Body of pancreas (tissue), 4 donors: ENCODE measurements around the gene GATAD2A. TPM values are rescaled to one million over a fixed set of nuclear protein-coding genes. Genes with fewer than 3 reads are reported as not detected.

Experiments used
- ATAC-seq: fragments of 150-250 bp; one replicate; pipeline ENCODE4 v1.9.1; 2016
- DNase-seq, 4 donors: peaks; one replicate each; pipeline ENCODE4 v3.0.0-alpha.2; 2019
- H3K27ac ChIP-seq, 4 donors: fragments of 200-600 bp; sonication (generic); 1 replicate in 3 of 4; 2 replicates in 1 of 4; pipeline versions ENCODE4 v1.5.1 to v1.6.1; 2016 to 2019; ENCODE audit warnings: mild to moderate bottlenecking in 1 of 4, mixed read lengths in 1 of 4, moderate library complexity in 1 of 4
- H3K27me3 ChIP-seq, 2 donors: fragments of 200-600 bp; sonication (generic); one replicate each; pipeline ENCODE4 v1.6.0; 2016; ENCODE audit warnings: mild to moderate bottlenecking in 1 of 2
- H3K36me3 ChIP-seq, 2 donors: fragments of 200-600 bp; sonication (generic); replicated peaks in 1 of 2; 2 replicates each; pipeline ENCODE4 v1.5.1; 2016; ENCODE audit warnings: low read depth in 2 of 2; ENCODE audit not compliant: insufficient read depth in 1 of 2
- H3K4me1 ChIP-seq: fragments of 200-600 bp; sonication (generic); one replicate; pipeline ENCODE4 v1.6.0; 2016
- H3K4me3 ChIP-seq, 2 donors: fragments of 200-600 bp; sonication (generic); 1 replicate in 1 of 2; 2 replicates in 1 of 2; pipeline ENCODE4 v1.5.1; 2016 to 2019
- H3K9me3 ChIP-seq, 3 donors: fragments of 200-600 bp; sonication (generic); 1 replicate in 2 of 3; 2 replicates in 1 of 3; pipeline ENCODE4 v1.5.1; 2016
- POLR2A ChIP-seq, 3 donors: fragments of 450-650 bp; IDR thresholded peaks; one replicate each; pipeline ENCODE4 v1.6.1; 2016; ENCODE audit warnings: antibody characterized with exemption in 3 of 3, mild to moderate bottlenecking in 2 of 3
- WGBS, 2 donors: methylation state at CpG; one replicate each; pipeline ENCODE4 v1.1.5; 2017; 5-methylcytosine and 5-hydroxymethylcytosine counted together
- intact Hi-C: fragments of 100-400 bp; cut with DNase I; formaldehyde crosslinking; loops from one replicate; pipeline ENCODE4 v1.15.1; 2023
- microRNA counts, 2 donors: library from miRNA; unstranded; fragments of <30 nt; microRNA quantifications; one replicate each; lab custom pipeline; 2017
- microRNA-seq, 2 donors: library from miRNA; unstranded; fragments of <30 nt; microRNA quantifications; one replicate each; pipeline ENCODE4, GENCODE V29; 2016; ENCODE audit warnings: borderline number of aligned reads in 2 of 2, borderline replicate concordance in 2 of 2
- small RNA-seq: library from RNA; depleted of rRNA; stranded (forward); fragments of <200 nt; gene quantifications from one replicate; pipeline ENCODE3, GENCODE V24; 2016
- total RNA-seq, 2 donors: library from RNA; depleted of rRNA; stranded (reverse); fragments of >200 nt; gene quantifications; one replicate each; pipeline ENCODE4 v1.1.0, GENCODE V29; 2016
- TF ChIP-seq, protein P1 (sequence below), 7 experiments: fragments of 450-650 bp in 4 of 7; fragments of 200-600 bp in 3 of 7; sonication (generic) in 3 of 7; IDR thresholded peaks; one replicate each; pipeline ENCODE4 v1.5.1; 2016 to 2019; ENCODE audit warnings: antibody characterized with exemption in 7 of 7

The GATAD2A gene
- total RNA-seq, 2 donors from 2014 or later: 30.0 to 35.8 TPM

- DNase-seq (no peak), ATAC-seq (no peak)
- Histone ChIP-seq H3K9me3 (no peaks in the 10 kb centered on the region), H3K4me1 (no peaks in the 10 kb centered on the region), H3K4me3 (no peak overlapping the region), H3K27ac (no peak overlapping the region), H3K36me3 (no peaks in the 10 kb centered on the region), H3K27me3 (no peaks in the 10 kb centered on the region)
- TF ChIP-seq, protein P1, sequence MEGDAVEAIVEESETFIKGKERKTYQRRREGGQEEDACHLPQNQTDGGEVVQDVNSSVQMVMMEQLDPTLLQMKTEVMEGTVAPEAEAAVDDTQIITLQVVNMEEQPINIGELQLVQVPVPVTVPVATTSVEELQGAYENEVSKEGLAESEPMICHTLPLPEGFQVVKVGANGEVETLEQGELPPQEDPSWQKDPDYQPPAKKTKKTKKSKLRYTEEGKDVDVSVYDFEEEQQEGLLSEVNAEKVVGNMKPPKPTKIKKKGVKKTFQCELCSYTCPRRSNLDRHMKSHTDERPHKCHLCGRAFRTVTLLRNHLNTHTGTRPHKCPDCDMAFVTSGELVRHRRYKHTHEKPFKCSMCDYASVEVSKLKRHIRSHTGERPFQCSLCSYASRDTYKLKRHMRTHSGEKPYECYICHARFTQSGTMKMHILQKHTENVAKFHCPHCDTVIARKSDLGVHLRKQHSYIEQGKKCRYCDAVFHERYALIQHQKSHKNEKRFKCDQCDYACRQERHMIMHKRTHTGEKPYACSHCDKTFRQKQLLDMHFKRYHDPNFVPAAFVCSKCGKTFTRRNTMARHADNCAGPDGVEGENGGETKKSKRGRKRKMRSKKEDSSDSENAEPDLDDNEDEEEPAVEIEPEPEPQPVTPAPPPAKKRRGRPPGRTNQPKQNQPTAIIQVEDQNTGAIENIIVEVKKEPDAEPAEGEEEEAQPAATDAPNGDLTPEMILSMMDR (IDR thresholded peaks at IDR 0.05): no peak
- TF ChIP-seq POLR2A (IDR thresholded peaks at IDR 0.05): no peak
- intact Hi-C loops: no loop called here
- WGBS, 2 donors: 68 to 96% methylated on average over 8 to 13 of the region's 14 CpGs
Measured at GRCh38 chr19:19551853-19552192, 146.3 kb downstream of the GATAD2A start.

- no peaks in the 10 kb centered on the region for H3K4me1 ChIP-seq
- no peak for TF ChIP-seq POLR2A (IDR thresholded peaks at IDR 0.05)
- TF ChIP-seq, protein P1 (IDR thresholded peaks at IDR 0.05): peak in 6 of 7 experiments; percentile 22 to 42 (median 34)
- 50 to 52% methylated on average over 2 to 6 of the region's 6 CpGs for WGBS, 2 donors
- no peaks in the 10 kb centered on the region for H3K27me3 ChIP-seq
- H3K4me3 ChIP-seq: no peak overlapping the region
- DNase-seq (peak in 1 of 4 donors; percentile 29), ATAC-seq (peak; percentile 27)
- intact Hi-C loops: no loop called here
- H3K36me3 ChIP-seq: no peaks in the 10 kb centered on the region
- no peaks in the 10 kb centered on the region for H3K9me3 ChIP-seq
- no peak overlapping the region for H3K27ac ChIP-seq
Measured at GRCh38 chr19:19552798-19553197, 147.3 kb downstream of the GATAD2A start.

DNA sequence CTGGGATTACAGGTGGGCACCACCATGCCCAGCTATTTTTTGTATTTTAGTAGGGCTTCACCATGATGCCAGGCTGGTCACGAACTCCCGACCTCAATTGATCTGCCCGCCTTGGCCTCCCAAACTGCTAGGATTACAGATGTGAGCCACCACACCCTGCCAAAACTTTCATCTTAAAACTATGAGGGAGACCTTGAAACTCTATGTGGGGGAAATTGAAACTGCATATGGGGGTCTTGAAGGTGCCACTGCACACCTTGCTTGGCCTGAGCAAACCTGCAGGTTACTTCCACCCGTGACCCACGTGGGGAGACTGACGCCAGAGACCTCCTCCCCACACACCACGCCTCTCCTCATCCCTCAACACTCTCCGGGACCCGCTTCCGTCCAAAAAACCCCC lies 148.2 kb downstream of the GATAD2A start:
- intact Hi-C loops: no loop called here
- no peaks in the 10 kb centered on the region for H3K36me3 ChIP-seq
- no peak overlapping the region for H3K4me3 ChIP-seq
- no peaks in the 10 kb centered on the region for H3K27me3 ChIP-seq
- DNase-seq (no peak), ATAC-seq (no peak)
- H3K9me3 ChIP-seq: no peaks in the 10 kb centered on the region
- no peaks in the 10 kb centered on the region for H3K4me1 ChIP-seq
- no peak for TF ChIP-seq POLR2A (IDR thresholded peaks at IDR 0.05)
- 77 to 88% methylated on average over 10 of the region's 10 CpGs for WGBS, 2 donors
- no peak overlapping the region for H3K27ac ChIP-seq

DNA sequence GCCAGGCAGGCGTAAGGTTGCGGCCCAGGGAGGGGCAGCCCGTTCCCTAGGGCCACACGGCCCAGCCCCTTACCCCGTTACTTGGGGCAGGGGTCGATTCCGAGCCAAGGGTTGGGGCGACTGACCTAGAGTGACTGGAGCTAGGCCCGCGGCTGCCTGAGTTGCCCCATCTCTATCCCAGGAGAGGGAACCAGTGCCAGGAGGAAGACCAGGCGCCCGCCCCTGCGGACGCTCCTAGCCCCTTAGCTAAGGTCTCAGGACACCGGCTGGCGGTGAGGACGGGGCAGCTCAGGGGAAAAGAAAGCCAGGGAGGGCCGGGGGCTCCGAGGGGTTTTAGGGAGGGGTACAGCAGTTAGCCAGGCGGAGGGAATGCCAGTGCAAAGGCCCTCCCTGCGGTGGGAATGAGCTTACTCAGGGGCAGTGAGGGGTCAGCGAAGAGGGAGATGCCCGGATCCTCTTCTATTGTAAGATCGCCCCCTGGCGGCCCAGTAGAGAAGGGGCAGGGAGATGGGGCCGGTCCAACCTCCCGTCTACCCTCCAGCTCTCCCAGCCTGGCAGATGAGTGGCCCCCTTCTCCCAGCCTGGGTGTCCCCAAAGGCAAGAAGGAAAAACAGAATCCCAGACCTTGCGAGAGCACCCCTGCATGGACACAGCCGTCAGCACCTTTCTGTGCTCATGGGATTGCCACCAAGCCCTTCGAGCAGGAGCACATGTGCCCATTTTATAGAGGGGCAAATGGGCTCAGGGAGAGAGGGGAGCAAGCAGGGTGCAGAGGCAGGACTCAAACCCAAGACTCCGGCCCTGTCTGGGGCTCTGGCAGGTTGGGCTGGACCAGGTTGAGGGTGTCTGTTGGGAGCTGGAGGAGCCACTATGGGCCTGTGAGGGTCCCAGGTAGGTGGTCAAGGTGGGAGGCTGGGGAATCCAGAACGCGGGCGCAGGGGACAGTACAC lies 148.9 kb downstream of the GATAD2A start:
- Histone ChIP-seq H3K4me1 (no peaks in the 10 kb centered on the region), H3K36me3 (no peaks in the 10 kb centered on the region), H3K9me3 (no peaks in the 10 kb centered on the region), H3K27me3 (no peaks in the 10 kb centered on the region), H3K4me3 (no peak overlapping the region), H3K27ac (no peak overlapping the region)
- TF ChIP-seq, protein P1 (IDR thresholded peaks at IDR 0.05): peak in 6 of 7 experiments; percentile 30 to 62 (median 46)
- TF ChIP-seq POLR2A (IDR thresholded peaks at IDR 0.05): no peak
- intact Hi-C loops: no loop called here
- 57 to 59% methylated on average over 26 to 34 of the region's 34 CpGs for WGBS, 2 donors
- peak; percentile 23 to 45 (median 40) for DNase-seq
- ATAC-seq: peak; percentile 24

DNA sequence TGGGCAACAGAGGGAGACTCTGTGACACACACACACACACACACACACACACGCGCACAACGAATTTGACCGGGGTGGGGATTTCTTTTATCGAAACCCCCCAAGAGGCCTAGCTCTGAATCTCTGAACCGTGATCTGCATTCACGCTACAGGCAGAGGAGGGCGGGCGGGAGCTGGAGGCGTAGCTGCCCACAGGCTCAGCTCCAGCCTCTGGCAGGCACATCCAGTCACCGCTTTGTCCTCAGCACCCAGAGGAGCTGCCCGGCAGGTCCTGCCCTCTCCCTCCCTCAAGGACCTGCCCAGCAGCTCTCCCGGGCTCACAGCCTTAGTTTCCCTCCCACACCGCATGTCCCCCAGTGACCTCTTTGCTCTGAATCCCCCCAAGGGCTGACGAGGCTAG lies 152.6 kb downstream of the GATAD2A start:
- WGBS, 2 donors: 51 to 75% methylated on average over 7 to 15 of the region's 15 CpGs
- intact Hi-C loops: no loop called here
- ATAC-seq: no peak

More for the DNA sequence above, 152.6 kb downstream of the GATAD2A start:
- Histone ChIP-seq H3K27me3 (no peaks in the 10 kb centered on the region), H3K4me1 (no peaks in the 10 kb centered on the region), H3K9me3 (no peaks in the 10 kb centered on the region), H3K27ac (no peak overlapping the region), H3K36me3 (no peaks in the 10 kb centered on the region), H3K4me3 (no peak overlapping the region)
- TF ChIP-seq, protein P1 (IDR thresholded peaks at IDR 0.05): no peak
- no peak for TF ChIP-seq POLR2A (IDR thresholded peaks at IDR 0.05)
- no peak for DNase-seq

MicroRNAs encoded within 50 kb of the gene (microRNA counts, 767-probe panel; counts per million panel counts)
- microRNA hsa-miR-640 (lab: Ali Mortazavi, UCI): 0 to 736 counts per million in 2 donors

Small RNA genes within 50 kb of the gene (microRNA-seq; reads per million reads assigned to microRNA genes)
- gene MIR640: 0 reads per million in 2 donors

Small RNA genes within 50 kb of the gene (small RNA-seq; reads per million reads assigned to genes)
- not detected for gene MIR640

Other genes starting within 250 kb of the GATAD2A start
- gene MEF2B, start 235.4 kb upstream of the GATAD2A start, total RNA-seq: not detected
- gene BORCS8, start 213.5 kb upstream of the GATAD2A start, total RNA-seq: 10 to 100 TPM in 1 of 2 donors, 1 to 10 TPM in 1; 5.4 to 25.4 TPM
- gene RFXANK, start 213.4 kb upstream of the GATAD2A start, total RNA-seq: 10 to 100 TPM; 16.1 to 43.8 TPM
- 10 to 100 TPM; 13.8 to 16.1 TPM for gene NR2C2AP, start 202.3 kb upstream of the GATAD2A start, total RNA-seq
- gene NCAN, start 193.7 kb upstream of the GATAD2A start, total RNA-seq: not detected
- not detected for gene TM6SF2, start 132.4 kb upstream of the GATAD2A start, total RNA-seq
- 10 to 100 TPM; 13.5 to 16.3 TPM for gene SUGP1, start 85.2 kb upstream of the GATAD2A start, total RNA-seq
- gene MAU2, start 84.8 kb upstream of the GATAD2A start, total RNA-seq: 10 to 100 TPM; 38.9 to 57.4 TPM
- 1 to 10 TPM; 2.1 to 2.6 TPM for gene TSSK6, start 109.9 kb downstream of the GATAD2A start, total RNA-seq
- 10 to 100 TPM; 32.0 to 38.4 TPM for gene NDUFA13, start 110.5 kb downstream of the GATAD2A start, total RNA-seq
- 10 to 100 TPM in 1 of 2 donors, 1 to 10 TPM in 1; 2.6 to 11.2 TPM for gene YJEFN3, start 123.2 kb downstream of the GATAD2A start, total RNA-seq
- gene CILP2, start 132.6 kb downstream of the GATAD2A start, total RNA-seq: under 1 TPM in 1 of 2 donors, not detected in 1; 0.66 TPM
- 1 to 10 TPM; 1.6 to 8.2 TPM for gene PBX4, start 213.0 kb downstream of the GATAD2A start, total RNA-seq
- gene LPAR2, start 222.5 kb downstream of the GATAD2A start, total RNA-seq: 10 to 100 TPM; 14.3 to 20.8 TPM
- 10 to 100 TPM in 1 of 2 donors, 1 to 10 TPM in 1; 3.6 to 20.1 TPM for gene GMIP, start 238.0 kb downstream of the GATAD2A start, total RNA-seq